Brain microvascular endothelial cell (primary cell): ENCODE data around the gene PHOX2B.
"Not testable (repeated sequence)": the region's sequence is repeated elsewhere in the genome, so short reads cannot be mapped to it uniquely, and the experiment has no call there.

Experiments used
- DNase-seq: peaks from one replicate; pipeline ENCODE4 v3.0.0-alpha.2; 2020
- H3K27ac ChIP-seq: fragments of 250-450 bp; sonication (Bioruptor Pico); 2 replicates; pipeline ENCODE4 v1.5.1; 2020; ENCODE audit warnings: mild to moderate bottlenecking, moderate library complexity
- H3K27me3 ChIP-seq: fragments of 250-450 bp; sonication (Bioruptor Pico); replicated peaks from 2 replicates; pipeline ENCODE4 v1.5.1; 2020; ENCODE audit warnings: mild to moderate bottlenecking
- H3K36me3 ChIP-seq: fragments of 250-450 bp; sonication (Bioruptor Pico); replicated peaks from 2 replicates; pipeline ENCODE4 v1.5.1; 2020; ENCODE audit warnings: mild to moderate bottlenecking
- H3K4me3 ChIP-seq: 2 replicates; pipeline ENCODE4 v1.5.1; 2011; ENCODE audit warnings: low read depth, mild to moderate bottlenecking, control low read depth, low read length, moderate library complexity
- CTCF ChIP-seq: IDR thresholded peaks from 2 replicates; pipeline ENCODE4 v1.5.1; 2011; ENCODE audit warnings: low read depth, mild to moderate bottlenecking, moderate library complexity, low read length, control low read depth, inconsistent platforms; ENCODE audit errors: missing control alignments
- in situ Hi-C: cut with HindIII; loops from 2 replicates; pipeline ENCODE4 v1.10.0; 2017; ENCODE audit warnings: low sequenced_read_pairs, low pct_ligation_motif_present

The PHOX2B gene

GRCh38 chr4:41746440-41747229 lies 1.9 kb downstream of the PHOX2B start:
- no peak for TF ChIP-seq CTCF
- Histone ChIP-seq H3K36me3 (no peaks in the 10 kb centered on the region), H3K4me3 (no peak overlapping the region), H3K27me3 (peaks cover 84% of the 10 kb centered on the region), H3K27ac (no peak overlapping the region)
- no peak for DNase-seq
- in situ Hi-C loops = no loop called here

- no peak overlapping the region for H3K4me3 ChIP-seq
- peaks cover 77% of the 10 kb centered on the region for H3K27me3 ChIP-seq
- H3K27ac ChIP-seq = no peak overlapping the region
- no peak for TF ChIP-seq CTCF
- no peak for DNase-seq
- in situ Hi-C loops = no loop called here
- H3K36me3 ChIP-seq = no peaks in the 10 kb centered on the region
These were observed 2.5 kb downstream of the PHOX2B start for GRCh38 chr4:41746025-41746439.

GRCh38 chr4:41745292-41746024 lies 3.1 kb downstream of the PHOX2B start:
- Histone ChIP-seq H3K27me3 (peaks cover 72% of the 10 kb centered on the region), H3K4me3 (no peak overlapping the region), H3K27ac (no peak overlapping the region), H3K36me3 (no peaks in the 10 kb centered on the region)
- in situ Hi-C loops = no loop called here
- no peak for DNase-seq
- TF ChIP-seq CTCF = no peak

GRCh38 chr4:41744572-41745291 lies 3.8 kb downstream of the PHOX2B start:
- DNase-seq = no peak
- Histone ChIP-seq H3K4me3 (no peak overlapping the region), H3K27me3 (peaks cover 64% of the 10 kb centered on the region), H3K27ac (no peak overlapping the region), H3K36me3 (no peaks in the 10 kb centered on the region)
- no peak for TF ChIP-seq CTCF
- in situ Hi-C loops = no loop called here

- in situ Hi-C loops = no loop called here
- TF ChIP-seq CTCF = no peak
- peaks cover 31% of the 10 kb centered on the region for H3K27me3 ChIP-seq
These were observed 7.2 kb downstream of the PHOX2B start for GRCh38 chr4:41741354-41741753.

GRCh38 chr4:41737491-41737890 lies 11.0 kb downstream of the PHOX2B start:
- in situ Hi-C loops, H3K27ac ChIP-seq, H3K36me3 ChIP-seq, H3K27me3 ChIP-seq, H3K4me3 ChIP-seq, DNase-seq: not testable (repeated sequence)

More at GRCh38 chr4:41741354-41741753, 7.2 kb downstream of the PHOX2B start:
- DNase-seq = no peak
- Histone ChIP-seq H3K4me3 (no peak overlapping the region), H3K36me3 (no peaks in the 10 kb centered on the region), H3K27ac (no peak overlapping the region)
